Hypothalamus (tissue), 51 donors: ENCODE results near the gene SPEM1.
A peak's percentile ranks its signal among the peaks of the same experiment; 100 is the strongest.

Source experiments
- DNase-seq, 51 donors: peaks; one replicate each; lab custom pipeline; 2025; lab: John Stamatoyannopoulos, UW

Gene SPEM1

GRCh38 chr17:7438656-7439460, 18.7 kb downstream of the SPEM1 start:
- DNase-seq: no peak

GRCh38 chr17:7439462-7440112, 19.5 kb downstream of the SPEM1 start, which contains the start of gene FGF11:
Gene FGF11 (plus strand): TSS chr17:7439512. CDS start chr17:7439621, 109 bp downstream.
- DNase-seq: peak in 1 of 51 donors; percentile 9

GRCh38 chr17:7440113-7440833, 20.1 kb downstream of the SPEM1 start:
- DNase-seq: peak in 24 of 51 donors; percentile 16 to 68 (median 34)

GRCh38 chr17:7440834-7441195, 20.7 kb downstream of the SPEM1 start:
- peak in 26 of 51 donors; percentile 17 to 67 (median 36) for DNase-seq

- no peak for DNase-seq
Observed at GRCh38 chr17:7441266-7441665, 21.1 kb downstream of the SPEM1 start.

- no peak for DNase-seq
Observed at GRCh38 chr17:7442142-7442541, 22.0 kb downstream of the SPEM1 start.

GRCh38 chr17:7443499-7444485, 23.7 kb downstream of the SPEM1 start:
- no peak for DNase-seq

GRCh38 chr17:7444682-7445618, 24.8 kb downstream of the SPEM1 start, which contains the start of gene CHRNB1:
Gene CHRNB1 (plus strand): TSS chr17:7445061. CDS start chr17:7445128, 67 bp downstream.
- peak in 42 of 51 donors; percentile 20 to 88 (median 62) for DNase-seq

GRCh38 chr17:7445619-7445968, 25.5 kb downstream of the SPEM1 start:
- DNase-seq: no peak

GRCh38 chr17:7448461-7448860, 28.3 kb downstream of the SPEM1 start:
- no peak for DNase-seq

GRCh38 chr17:7459961-7460545, 39.9 kb downstream of the SPEM1 start:
- no peak for DNase-seq

GRCh38 chr17:7460850-7461660, 40.9 kb downstream of the SPEM1 start:
- DNase-seq: no peak

- DNase-seq: no peak
Observed at GRCh38 chr17:7462474-7463371, 42.6 kb downstream of the SPEM1 start.

GRCh38 chr17:7463372-7463846, 43.3 kb downstream of the SPEM1 start:
- DNase-seq: no peak

- no peak for DNase-seq
Observed at GRCh38 chr17:7464081-7464480, 44.0 kb downstream of the SPEM1 start.

- no peak for DNase-seq
Observed at GRCh38 chr17:7465597-7466275, 45.6 kb downstream of the SPEM1 start.
